Sigmoid colon (tissue), 4 donors: Measurements from ENCODE around the gene NCOA7.

Experiments used
- EP300 ChIP-seq, 4 donors: sonication (generic); formaldehyde crosslinking; IDR thresholded peaks; one replicate each; pipeline ENCODE4 v1.6.1; 2017; ENCODE audit warnings: antibody characterized with exemption in 4 of 4
- POLR2A ChIP-seq, 2 donors: fragments of 450-650 bp; IDR thresholded peaks; one replicate each; pipeline ENCODE4 v1.6.1; 2016; ENCODE audit warnings: antibody characterized with exemption in 2 of 2, mild to moderate bottlenecking in 2 of 2, moderate library complexity in 2 of 2
- POLR2AphosphoS5 ChIP-seq, 4 donors: sonication (generic); formaldehyde crosslinking; IDR thresholded peaks; one replicate each; pipeline ENCODE4 v1.6.1; 2017; ENCODE audit warnings: antibody characterized with exemption in 4 of 4
- TF ChIP-seq, protein P1 (sequence below), 4 experiments: fragments of 450-650 bp in 3 of 4; fragments of 200-600 bp in 1 of 4; IDR thresholded peaks; one replicate each; pipeline ENCODE4 v1.5.1; 2016 to 2019; ENCODE audit warnings: antibody characterized with exemption in 4 of 4, mild to moderate bottlenecking in 3 of 4, moderate library complexity in 2 of 4

DNA sequence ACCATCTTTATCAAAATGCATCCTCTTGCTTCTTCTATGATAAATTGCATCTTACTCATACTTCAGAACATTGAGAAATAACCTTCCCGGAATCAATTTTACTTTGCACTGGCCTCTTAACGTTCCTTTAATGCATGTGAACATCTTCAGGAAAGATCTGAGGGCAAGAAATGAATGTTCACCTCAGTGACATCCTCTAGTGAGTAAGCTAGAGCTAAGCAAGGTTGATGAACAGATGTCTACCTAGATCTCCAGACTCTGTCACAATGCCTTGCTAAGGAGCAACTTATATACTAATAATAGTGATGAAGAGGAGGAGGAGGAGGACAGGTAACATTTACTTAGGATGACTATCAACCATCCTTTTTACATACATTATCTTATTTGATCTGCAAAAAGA lies 149.0 kb downstream of the NCOA7 start:
- TF ChIP-seq, protein P1, sequence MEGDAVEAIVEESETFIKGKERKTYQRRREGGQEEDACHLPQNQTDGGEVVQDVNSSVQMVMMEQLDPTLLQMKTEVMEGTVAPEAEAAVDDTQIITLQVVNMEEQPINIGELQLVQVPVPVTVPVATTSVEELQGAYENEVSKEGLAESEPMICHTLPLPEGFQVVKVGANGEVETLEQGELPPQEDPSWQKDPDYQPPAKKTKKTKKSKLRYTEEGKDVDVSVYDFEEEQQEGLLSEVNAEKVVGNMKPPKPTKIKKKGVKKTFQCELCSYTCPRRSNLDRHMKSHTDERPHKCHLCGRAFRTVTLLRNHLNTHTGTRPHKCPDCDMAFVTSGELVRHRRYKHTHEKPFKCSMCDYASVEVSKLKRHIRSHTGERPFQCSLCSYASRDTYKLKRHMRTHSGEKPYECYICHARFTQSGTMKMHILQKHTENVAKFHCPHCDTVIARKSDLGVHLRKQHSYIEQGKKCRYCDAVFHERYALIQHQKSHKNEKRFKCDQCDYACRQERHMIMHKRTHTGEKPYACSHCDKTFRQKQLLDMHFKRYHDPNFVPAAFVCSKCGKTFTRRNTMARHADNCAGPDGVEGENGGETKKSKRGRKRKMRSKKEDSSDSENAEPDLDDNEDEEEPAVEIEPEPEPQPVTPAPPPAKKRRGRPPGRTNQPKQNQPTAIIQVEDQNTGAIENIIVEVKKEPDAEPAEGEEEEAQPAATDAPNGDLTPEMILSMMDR (IDR thresholded peaks at IDR 0.05) = no peak
- TF ChIP-seq EP300 (IDR thresholded peaks at IDR 0.05) = no peak
- TF ChIP-seq POLR2AphosphoS5 (IDR thresholded peaks at IDR 0.05) = no peak
- no peak for TF ChIP-seq POLR2A (IDR thresholded peaks at IDR 0.05)
